ENCODE measurements around the gene UTP25. TPM values are rescaled to one million over a fixed set of nuclear protein-coding genes. Genes with fewer than 3 reads are reported as not detected.

UTP25 gene
- total RNA-seq, 1 experiment from 2014 or later: 4.8 TPM

DNA sequence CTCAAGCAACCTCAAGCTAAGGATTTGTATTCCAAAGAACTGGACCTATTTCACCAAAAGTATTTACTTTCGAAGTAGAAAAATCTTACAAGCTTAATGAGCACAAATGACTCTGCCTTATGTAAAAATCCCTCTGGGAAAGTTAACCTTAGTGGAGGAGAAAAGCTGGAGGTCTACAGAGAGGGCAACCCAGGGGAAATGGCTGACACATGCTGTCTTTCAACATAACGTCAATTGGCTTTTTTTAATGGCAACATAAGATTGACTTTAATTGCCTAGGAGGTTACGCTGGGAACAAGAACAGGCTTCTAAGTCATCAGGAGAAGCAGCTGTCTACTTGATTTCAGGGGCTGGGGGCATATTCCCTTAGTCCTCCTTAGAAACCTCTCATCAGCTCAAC lies 52.3 kb downstream of the UTP25 start:
- H3K36me3 Mint-ChIP-seq: no peaks in the 10 kb centered on the region
- CTCF ChIA-PET: interaction anchor here (0.7 to 1.1 kb wide), 2 partner anchors 18 to 20 kb away, joined by 3 read pairs; no protein-coding TSS in a partner anchor
- no peak for TF ChIP-seq TCF7 (CRISPR knock-in tag; IDR thresholded peaks at IDR 0.05; ENCODE audit: low read depth)
- TF ChIP-seq, protein P1, sequence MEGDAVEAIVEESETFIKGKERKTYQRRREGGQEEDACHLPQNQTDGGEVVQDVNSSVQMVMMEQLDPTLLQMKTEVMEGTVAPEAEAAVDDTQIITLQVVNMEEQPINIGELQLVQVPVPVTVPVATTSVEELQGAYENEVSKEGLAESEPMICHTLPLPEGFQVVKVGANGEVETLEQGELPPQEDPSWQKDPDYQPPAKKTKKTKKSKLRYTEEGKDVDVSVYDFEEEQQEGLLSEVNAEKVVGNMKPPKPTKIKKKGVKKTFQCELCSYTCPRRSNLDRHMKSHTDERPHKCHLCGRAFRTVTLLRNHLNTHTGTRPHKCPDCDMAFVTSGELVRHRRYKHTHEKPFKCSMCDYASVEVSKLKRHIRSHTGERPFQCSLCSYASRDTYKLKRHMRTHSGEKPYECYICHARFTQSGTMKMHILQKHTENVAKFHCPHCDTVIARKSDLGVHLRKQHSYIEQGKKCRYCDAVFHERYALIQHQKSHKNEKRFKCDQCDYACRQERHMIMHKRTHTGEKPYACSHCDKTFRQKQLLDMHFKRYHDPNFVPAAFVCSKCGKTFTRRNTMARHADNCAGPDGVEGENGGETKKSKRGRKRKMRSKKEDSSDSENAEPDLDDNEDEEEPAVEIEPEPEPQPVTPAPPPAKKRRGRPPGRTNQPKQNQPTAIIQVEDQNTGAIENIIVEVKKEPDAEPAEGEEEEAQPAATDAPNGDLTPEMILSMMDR (IDR thresholded peaks at IDR 0.05): no peak
- TF ChIP-seq NFE2L1 (CRISPR knock-in tag; IDR thresholded peaks at IDR 0.05): no peak
- TF ChIP-seq, protein P2, sequence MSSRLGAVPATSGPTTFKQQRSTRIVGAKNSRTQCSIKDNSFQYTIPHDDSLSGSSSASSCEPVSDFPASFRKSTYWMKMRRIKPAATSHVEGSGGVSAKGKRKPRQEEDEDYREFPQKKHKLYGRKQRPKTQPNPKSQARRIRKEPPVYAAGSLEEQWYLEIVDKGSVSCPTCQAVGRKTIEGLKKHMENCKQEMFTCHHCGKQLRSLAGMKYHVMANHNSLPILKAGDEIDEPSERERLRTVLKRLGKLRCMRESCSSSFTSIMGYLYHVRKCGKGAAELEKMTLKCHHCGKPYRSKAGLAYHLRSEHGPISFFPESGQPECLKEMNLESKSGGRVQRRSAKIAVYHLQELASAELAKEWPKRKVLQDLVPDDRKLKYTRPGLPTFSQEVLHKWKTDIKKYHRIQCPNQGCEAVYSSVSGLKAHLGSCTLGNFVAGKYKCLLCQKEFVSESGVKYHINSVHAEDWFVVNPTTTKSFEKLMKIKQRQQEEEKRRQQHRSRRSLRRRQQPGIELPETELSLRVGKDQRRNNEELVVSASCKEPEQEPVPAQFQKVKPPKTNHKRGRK (CRISPR knock-in tag; IDR thresholded peaks at IDR 0.05; ENCODE audit: borderline replicate concordance): no peak
- no peak for TF ChIP-seq JUN (CRISPR knock-in tag; IDR thresholded peaks at IDR 0.05)
- TF ChIP-seq, protein P3, sequence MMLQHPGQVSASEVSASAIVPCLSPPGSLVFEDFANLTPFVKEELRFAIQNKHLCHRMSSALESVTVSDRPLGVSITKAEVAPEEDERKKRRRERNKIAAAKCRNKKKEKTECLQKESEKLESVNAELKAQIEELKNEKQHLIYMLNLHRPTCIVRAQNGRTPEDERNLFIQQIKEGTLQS (CRISPR knock-in tag; conservative IDR thresholded peaks at IDR 0.05): no peak
- no peak for TF ChIP-seq OVOL2 (CRISPR knock-in tag; IDR thresholded peaks at IDR 0.05; ENCODE audit: borderline replicate concordance)
- TF ChIP-seq, protein P4, sequence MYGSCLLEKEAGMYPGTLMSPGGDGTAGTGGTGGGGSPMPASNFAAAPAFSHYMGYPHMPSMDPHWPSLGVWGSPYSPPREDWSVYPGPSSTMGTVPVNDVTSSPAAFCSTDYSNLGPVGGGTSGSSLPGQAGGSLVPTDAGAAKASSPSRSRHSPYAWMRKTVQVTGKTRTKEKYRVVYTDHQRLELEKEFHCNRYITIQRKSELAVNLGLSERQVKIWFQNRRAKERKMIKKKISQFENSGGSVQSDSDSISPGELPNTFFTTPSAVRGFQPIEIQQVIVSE (CRISPR knock-in tag; IDR thresholded peaks at IDR 0.05; ENCODE audit: borderline replicate concordance): no peak
- no peak for TF ChIP-seq KAT7 (CRISPR knock-in tag; IDR thresholded peaks at IDR 0.05; ENCODE audit: borderline replicate concordance)
- no peak overlapping the region for H3K27ac Mint-ChIP-seq
- no peaks in the 10 kb centered on the region for H3K27me3 Mint-ChIP-seq (ENCODE audit: low read depth)
- no peak overlapping the region for H3K4me3 Mint-ChIP-seq
- ATAC-seq (no peak), DNase-seq (ENCODE audit: low spot score) (no peak)
- H3K4me1 Mint-ChIP-seq: peaks cover 10% of the 10 kb centered on the region
- POLR2A ChIA-PET: no interaction called here
- H3K9me3 Mint-ChIP-seq: no peaks in the 10 kb centered on the region

DNA sequence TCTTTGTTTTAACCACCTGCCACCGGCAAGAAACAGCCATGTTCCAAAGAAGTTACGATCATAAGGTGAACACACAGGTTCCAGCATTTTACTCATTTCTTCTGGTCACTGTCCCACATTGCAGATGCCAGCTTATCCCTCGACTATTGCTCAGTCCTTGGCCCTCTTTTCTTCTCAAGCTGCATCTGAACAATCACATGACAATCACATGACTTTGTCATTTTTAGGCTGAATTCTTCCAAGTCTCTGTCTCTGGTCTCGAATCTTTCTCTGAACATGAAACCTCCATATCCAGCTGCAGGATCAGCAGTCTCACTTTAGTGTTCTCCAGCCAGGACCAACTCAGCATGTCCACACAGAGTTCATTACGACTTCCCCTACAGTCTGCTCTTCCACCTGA lies 53.8 kb downstream of the UTP25 start:
- no peak overlapping the region for H3K4me3 Mint-ChIP-seq

More for the DNA sequence above, 53.8 kb downstream of the UTP25 start:
- CTCF ChIA-PET: interaction anchor here (1.8 kb wide), 1 partner anchor 18 kb away, joined by 6 read pairs; no protein-coding TSS in a partner anchor
- ATAC-seq (no peak), DNase-seq (ENCODE audit: low spot score) (no peak)
- no peak overlapping the region for H3K27ac Mint-ChIP-seq
- H3K36me3 Mint-ChIP-seq: no peaks in the 10 kb centered on the region
- TF ChIP-seq ZNF671 (CRISPR knock-in tag; IDR thresholded peaks at IDR 0.05) (no peak), TP53 (CRISPR knock-in tag; IDR thresholded peaks at IDR 0.05) (no peak), TCF7 (CRISPR knock-in tag; IDR thresholded peaks at IDR 0.05; ENCODE audit: low read depth) (no peak), SMAD3 (CRISPR knock-in tag; IDR thresholded peaks at IDR 0.05; ENCODE audit: borderline replicate concordance) (no peak), TEAD4 (CRISPR knock-in tag; IDR thresholded peaks at IDR 0.05) (no peak), NFE2L1 (CRISPR knock-in tag; IDR thresholded peaks at IDR 0.05) (no peak), RORB (CRISPR knock-in tag; IDR thresholded peaks at IDR 0.05) (no peak), JAZF1 (CRISPR knock-in tag; IDR thresholded peaks at IDR 0.05) (no peak), FOXK1 (CRISPR knock-in tag; IDR thresholded peaks at IDR 0.05) (no peak), FOXP1 (CRISPR knock-in tag; IDR thresholded peaks at IDR 0.05; ENCODE audit: borderline replicate concordance) (no peak)
- TF ChIP-seq, protein P5, sequence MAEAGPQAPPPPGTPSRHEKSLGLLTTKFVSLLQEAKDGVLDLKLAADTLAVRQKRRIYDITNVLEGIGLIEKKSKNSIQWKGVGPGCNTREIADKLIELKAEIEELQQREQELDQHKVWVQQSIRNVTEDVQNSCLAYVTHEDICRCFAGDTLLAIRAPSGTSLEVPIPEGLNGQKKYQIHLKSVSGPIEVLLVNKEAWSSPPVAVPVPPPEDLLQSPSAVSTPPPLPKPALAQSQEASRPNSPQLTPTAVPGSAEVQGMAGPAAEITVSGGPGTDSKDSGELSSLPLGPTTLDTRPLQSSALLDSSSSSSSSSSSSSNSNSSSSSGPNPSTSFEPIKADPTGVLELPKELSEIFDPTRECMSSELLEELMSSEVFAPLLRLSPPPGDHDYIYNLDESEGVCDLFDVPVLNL (CRISPR knock-in tag; IDR thresholded peaks at IDR 0.05; ENCODE audit: borderline replicate concordance, low read depth): no peak
- TF ChIP-seq, protein P6, sequence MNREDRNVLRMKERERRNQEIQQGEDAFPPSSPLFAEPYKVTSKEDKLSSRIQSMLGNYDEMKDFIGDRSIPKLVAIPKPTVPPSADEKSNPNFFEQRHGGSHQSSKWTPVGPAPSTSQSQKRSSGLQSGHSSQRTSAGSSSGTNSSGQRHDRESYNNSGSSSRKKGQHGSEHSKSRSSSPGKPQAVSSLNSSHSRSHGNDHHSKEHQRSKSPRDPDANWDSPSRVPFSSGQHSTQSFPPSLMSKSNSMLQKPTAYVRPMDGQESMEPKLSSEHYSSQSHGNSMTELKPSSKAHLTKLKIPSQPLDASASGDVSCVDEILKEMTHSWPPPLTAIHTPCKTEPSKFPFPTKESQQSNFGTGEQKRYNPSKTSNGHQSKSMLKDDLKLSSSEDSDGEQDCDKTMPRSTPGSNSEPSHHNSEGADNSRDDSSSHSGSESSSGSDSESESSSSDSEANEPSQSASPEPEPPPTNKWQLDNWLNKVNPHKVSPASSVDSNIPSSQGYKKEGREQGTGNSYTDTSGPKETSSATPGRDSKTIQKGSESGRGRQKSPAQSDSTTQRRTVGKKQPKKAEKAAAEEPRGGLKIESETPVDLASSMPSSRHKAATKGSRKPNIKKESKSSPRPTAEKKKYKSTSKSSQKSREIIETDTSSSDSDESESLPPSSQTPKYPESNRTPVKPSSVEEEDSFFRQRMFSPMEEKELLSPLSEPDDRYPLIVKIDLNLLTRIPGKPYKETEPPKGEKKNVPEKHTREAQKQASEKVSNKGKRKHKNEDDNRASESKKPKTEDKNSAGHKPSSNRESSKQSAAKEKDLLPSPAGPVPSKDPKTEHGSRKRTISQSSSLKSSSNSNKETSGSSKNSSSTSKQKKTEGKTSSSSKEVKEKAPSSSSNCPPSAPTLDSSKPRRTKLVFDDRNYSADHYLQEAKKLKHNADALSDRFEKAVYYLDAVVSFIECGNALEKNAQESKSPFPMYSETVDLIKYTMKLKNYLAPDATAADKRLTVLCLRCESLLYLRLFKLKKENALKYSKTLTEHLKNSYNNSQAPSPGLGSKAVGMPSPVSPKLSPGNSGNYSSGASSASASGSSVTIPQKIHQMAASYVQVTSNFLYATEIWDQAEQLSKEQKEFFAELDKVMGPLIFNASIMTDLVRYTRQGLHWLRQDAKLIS (CRISPR knock-in tag; IDR thresholded peaks at IDR 0.05; ENCODE audit: borderline replicate concordance): no peak
- TF ChIP-seq, protein P7, sequence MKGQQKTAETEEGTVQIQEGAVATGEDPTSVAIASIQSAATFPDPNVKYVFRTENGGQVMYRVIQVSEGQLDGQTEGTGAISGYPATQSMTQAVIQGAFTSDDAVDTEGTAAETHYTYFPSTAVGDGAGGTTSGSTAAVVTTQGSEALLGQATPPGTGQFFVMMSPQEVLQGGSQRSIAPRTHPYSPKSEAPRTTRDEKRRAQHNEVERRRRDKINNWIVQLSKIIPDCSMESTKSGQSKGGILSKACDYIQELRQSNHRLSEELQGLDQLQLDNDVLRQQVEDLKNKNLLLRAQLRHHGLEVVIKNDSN (CRISPR knock-in tag; IDR thresholded peaks at IDR 0.05): no peak
- TF ChIP-seq, protein P8, sequence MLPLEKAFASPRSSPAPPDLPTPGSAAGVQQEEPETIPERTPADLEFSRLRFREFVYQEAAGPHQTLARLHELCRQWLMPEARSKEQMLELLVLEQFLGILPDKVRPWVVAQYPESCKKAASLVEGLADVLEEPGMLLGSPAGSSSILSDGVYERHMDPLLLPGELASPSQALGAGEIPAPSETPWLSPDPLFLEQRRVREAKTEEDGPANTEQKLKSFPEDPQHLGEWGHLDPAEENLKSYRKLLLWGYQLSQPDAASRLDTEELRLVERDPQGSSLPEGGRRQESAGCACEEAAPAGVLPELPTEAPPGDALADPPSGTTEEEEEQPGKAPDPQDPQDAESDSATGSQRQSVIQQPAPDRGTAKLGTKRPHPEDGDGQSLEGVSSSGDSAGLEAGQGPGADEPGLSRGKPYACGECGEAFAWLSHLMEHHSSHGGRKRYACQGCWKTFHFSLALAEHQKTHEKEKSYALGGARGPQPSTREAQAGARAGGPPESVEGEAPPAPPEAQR (CRISPR knock-in tag; IDR thresholded peaks at IDR 0.05): no peak
- H3K27me3 Mint-ChIP-seq (ENCODE audit: low read depth): no peaks in the 10 kb centered on the region
- POLR2A ChIA-PET: no interaction called here
- H3K4me1 Mint-ChIP-seq: peaks cover 5% of the 10 kb centered on the region
- H3K9me3 Mint-ChIP-seq: no peaks in the 10 kb centered on the region
